NCI-H1417 treated with DMSO at 0.1 percent for 48 hours (cell line): Measurements from ENCODE around the gene KDM6B.
A peak's percentile ranks its signal among the peaks of the same experiment; 100 is the strongest.

Experiments
- DNase-seq: peaks from one replicate; lab custom pipeline; 2025; lab: John Stamatoyannopoulos, UW

KDM6B gene

GRCh38 chr17:7820231-7820630 is 13.8 kb upstream of the KDM6B start:
- no peak for DNase-seq

- DNase-seq, result no peak
Measured at GRCh38 chr17:7822126-7822525, 11.9 kb upstream of the KDM6B start.

- no peak for DNase-seq
Measured at GRCh38 chr17:7823581-7824001, 10.4 kb upstream of the KDM6B start.

GRCh38 chr17:7824021-7824924 is 9.7 kb upstream of the KDM6B start:
- DNase-seq, result no peak

GRCh38 chr17:7825206-7825990 is 8.6 kb upstream of the KDM6B start:
- no peak for DNase-seq

GRCh38 chr17:7830616-7831015 is 3.4 kb upstream of the KDM6B start:
- no peak for DNase-seq

GRCh38 chr17:7831233-7831632 is 2.8 kb upstream of the KDM6B start:
- no peak for DNase-seq

GRCh38 chr17:7832431-7832830 is 1.6 kb upstream of the KDM6B start:
- no peak for DNase-seq

- no peak for DNase-seq
Measured at GRCh38 chr17:7833011-7833794, 814 bp upstream of the KDM6B start.

GRCh38 chr17:7834542-7834956 is 532 bp downstream of the KDM6B start:
- no peak for DNase-seq

- DNase-seq, result peak; percentile 46
Measured at GRCh38 chr17:7834957-7835813, 1.2 kb downstream of the KDM6B start.

- no peak for DNase-seq
Measured at GRCh38 chr17:7835814-7836595, 2.0 kb downstream of the KDM6B start.

- DNase-seq, result peak; percentile 40
Measured at GRCh38 chr17:7836596-7837407, 2.8 kb downstream of the KDM6B start.

- no peak for DNase-seq
Measured at GRCh38 chr17:7837408-7838088, 3.5 kb downstream of the KDM6B start.

- peak; percentile 6 for DNase-seq
Measured at GRCh38 chr17:7838090-7839075, 4.4 kb downstream of the KDM6B start.

- DNase-seq, result no peak
Measured at GRCh38 chr17:7839190-7839875, 5.3 kb downstream of the KDM6B start.

- no peak for DNase-seq
Measured at GRCh38 chr17:7839876-7840261, 5.9 kb downstream of the KDM6B start.
